Stimulated activated CD8-positive, alpha-beta memory T cell treated with anti-CD3 and anti-CD28 coated beads, Interleukin-7, amount 100 ng/mL, for 24 hours (primary cell): ENCODE data around the gene UGT1A3.
"Not testable (repeated sequence)": the region's sequence is repeated elsewhere in the genome, so short reads cannot be mapped to it uniquely, and the experiment has no call there.

Source experiments
- DNase-seq: peaks from one replicate; pipeline ENCODE4 v3.0.0-alpha.2; 2020; ENCODE audit warnings: low read depth

UGT1A3 gene

GRCh38 chr2:233707940-233708644 lies 20.8 kb upstream of the UGT1A3 start:
- no peak for DNase-seq

- DNase-seq, result no peak
These were observed 19.9 kb upstream of the UGT1A3 start for GRCh38 chr2:233708942-233709341.

- DNase-seq, result peak; percentile 51
These were observed 17.4 kb upstream of the UGT1A3 start for GRCh38 chr2:233711312-233712008.

GRCh38 chr2:233712611-233713261 lies 16.1 kb upstream of the UGT1A3 start, which contains the start of gene UGT1A5:
Gene UGT1A5 (plus strand): TSS chr2:233712907. CDS start chr2:233712992, 85 bp downstream.
- no peak for DNase-seq

DNA sequence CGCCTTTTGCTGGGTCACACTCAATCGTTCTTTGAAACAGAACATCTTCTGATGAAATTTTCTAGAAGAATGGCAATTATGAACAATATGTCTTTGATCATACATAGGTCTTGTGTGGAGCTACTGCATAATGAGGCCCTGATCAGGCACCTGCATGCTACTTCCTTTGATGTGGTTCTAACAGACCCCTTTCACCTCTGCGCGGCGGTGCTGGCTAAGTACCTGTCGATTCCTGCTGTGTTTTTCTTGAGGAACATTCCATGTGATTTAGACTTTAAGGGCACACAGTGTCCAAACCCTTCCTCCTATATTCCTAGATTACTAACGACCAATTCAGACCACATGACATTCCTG lies 15.6 kb upstream of the UGT1A3 start:
- no peak for DNase-seq

DNA sequence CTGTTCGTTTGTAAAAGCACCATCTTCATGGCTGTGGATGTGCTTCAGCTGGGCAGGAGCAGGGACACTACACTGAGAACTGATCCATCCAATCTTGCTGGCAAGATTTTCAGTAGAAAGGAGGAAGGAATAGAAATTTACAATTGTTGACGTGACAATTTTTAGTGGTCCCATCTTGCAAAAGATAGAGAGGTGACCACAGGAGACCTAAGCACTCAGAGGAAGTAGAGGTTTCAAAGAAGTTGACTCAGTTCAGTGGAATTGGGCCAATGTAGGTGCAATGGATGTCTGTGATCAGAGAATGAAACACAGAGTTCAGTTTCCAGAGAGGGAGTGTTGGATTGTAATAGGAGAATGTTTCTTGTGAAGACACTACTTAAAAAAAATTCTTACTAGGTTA lies 14.7 kb upstream of the UGT1A3 start:
- DNase-seq, result no peak

GRCh38 chr2:233718552-233718951 lies 10.3 kb upstream of the UGT1A3 start, which contains the start of gene UGT1A4:
Gene UGT1A4 (plus strand): TSS chr2:233718736. CDS start chr2:233718821, 85 bp downstream.
- DNase-seq, result no peak

GRCh38 chr2:233736868-233737653 lies 8.2 kb downstream of the UGT1A3 start:
- not testable (repeated sequence) for DNase-seq

- DNase-seq, result no peak
These were observed 12.0 kb downstream of the UGT1A3 start for GRCh38 chr2:233740870-233741269.

GRCh38 chr2:233743464-233744259 lies 14.8 kb downstream of the UGT1A3 start:
- no peak for DNase-seq

DNA sequence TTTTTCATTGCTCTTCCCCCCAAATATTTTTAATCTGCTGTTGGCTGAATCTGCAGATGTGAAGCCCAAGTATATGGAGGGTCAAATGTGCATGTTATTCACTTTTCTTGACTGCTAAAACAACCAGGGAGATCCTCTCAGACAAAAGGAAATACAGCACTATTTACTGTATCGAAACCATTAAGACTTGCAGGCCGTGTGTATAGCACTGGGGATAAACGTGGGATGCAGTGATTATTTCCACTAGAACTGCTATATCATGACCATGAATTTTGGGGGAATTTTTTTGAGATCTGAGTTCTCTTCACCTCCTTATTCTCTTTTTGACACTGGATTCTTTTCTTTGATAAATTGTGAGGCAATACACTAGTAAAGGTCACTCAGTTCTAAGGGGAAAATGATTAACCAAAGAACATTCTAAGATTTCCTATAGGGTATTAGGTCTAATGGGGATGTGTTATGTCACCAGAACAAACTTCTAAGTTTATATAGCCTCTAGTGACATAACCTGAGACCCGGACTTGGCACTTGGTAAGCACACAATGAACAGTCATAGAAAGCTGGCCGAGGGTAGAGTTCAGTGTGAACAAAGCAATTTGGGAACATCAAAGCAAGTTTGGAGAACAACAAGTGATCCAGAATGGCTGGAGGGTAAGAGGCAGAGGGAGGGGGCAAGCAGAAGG lies 16.4 kb downstream of the UGT1A3 start:
- no peak for DNase-seq

DNA sequence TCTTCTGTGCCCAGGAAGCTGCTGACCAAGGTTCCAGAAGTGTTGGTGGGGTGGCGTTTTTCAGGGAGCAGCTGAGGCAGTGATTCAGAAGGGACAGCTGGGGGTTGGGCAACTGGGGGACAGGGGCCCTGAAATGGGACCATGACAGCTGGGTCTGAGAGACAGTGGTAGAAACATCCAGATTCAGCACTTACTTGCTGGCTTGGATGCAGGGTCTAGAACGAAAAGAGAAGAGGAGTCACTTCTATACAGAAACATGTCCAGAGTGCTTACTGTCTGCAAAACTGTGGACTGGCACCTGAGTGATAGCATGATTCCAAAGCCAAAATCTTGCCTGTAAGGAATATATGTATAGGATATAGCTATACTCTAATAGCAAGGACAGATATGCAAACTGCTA lies 17.0 kb downstream of the UGT1A3 start:
- not testable (repeated sequence) for DNase-seq

DNA sequence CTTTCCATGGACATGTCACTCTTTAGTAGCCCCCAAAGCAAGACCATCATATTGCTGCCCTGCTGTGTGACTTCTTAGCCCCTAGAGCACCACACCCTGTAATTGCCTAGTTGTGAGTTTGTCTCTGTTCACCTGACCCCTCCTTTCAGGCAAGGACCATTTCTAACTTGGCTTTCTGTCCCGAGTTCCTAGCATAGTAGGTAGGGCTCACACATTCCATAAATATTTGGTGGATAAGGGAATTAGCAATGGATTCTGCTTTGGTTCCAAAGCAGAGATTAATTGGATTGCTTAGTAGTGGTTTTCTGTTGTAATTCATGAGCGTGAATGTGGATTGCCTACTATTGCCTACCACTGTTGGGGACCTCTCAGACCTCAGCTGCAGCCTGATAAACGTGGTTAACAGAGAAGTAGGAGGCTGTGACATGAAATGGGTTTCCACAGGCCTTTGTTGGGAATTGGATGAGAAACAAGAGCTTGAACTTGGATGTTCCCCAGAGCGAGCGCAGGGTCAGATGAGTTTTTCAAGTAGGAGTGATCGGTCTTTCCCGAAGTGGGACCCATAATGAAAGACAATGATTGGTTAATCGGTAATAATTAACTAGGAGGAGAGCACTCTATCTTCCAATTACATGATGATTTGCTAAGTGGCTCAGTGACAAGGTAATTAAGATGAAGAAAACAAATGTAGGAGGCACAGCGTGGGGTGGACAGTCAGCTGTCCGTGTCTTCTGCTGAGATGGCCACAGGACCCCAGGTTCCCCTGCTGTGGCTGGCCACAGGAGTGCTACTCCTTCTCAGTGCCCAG lies 17.8 kb downstream of the UGT1A3 start:
- DNase-seq, result no peak

DNA sequence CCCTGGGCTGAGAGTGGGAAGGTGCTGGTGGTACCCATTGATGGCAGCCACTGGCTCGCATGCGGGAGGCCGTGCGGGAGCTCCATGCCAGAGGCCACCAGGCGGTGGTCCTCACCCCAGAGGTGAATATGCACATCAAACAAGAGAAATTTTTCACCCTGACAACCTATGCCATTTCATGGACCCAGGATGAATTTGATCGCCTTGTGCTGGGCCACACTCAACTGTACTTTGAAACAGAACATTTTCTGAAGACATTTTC lies 18.4 kb downstream of the UGT1A3 start:
- DNase-seq, result no peak

DNA sequence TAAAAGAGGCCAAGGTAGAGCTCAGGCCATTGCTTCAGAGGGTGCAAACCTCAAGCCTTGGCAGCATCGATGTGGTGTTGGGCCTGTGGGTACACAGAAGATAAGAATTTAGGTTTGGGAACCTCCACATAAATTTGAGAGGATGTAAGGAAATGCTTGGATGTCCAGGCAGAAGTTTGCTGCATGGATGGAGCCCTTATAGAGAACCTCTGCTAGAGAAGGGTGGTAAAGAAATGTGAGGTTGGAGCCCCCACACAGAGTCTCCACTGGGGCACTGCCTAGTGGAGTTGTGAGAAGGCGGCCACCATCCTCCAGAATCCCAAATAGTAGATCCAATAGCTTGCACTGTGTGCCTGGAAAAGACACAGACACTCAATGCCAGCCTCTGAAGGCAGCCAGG lies 21.8 kb downstream of the UGT1A3 start:
- not testable (repeated sequence) for DNase-seq

GRCh38 chr2:233751212-233752009 lies 22.6 kb downstream of the UGT1A3 start:
- not testable (repeated sequence) for DNase-seq

GRCh38 chr2:233754872-233755611 lies 26.2 kb downstream of the UGT1A3 start:
- DNase-seq, result no peak

GRCh38 chr2:233756429-233757081 lies 27.7 kb downstream of the UGT1A3 start:
- no peak for DNase-seq
